ENCODE measurements around the gene STK32B. TPM values are rescaled to one million over a fixed set of nuclear protein-coding genes. Genes with fewer than 3 reads are reported as not detected.

The STK32B gene
- total and polyA plus RNA-seq, 12 donors, result 0.16 to 6.8 (median 0.52) TPM

GRCh38 chr4:5526080-5526846 lies 475.0 kb downstream of the STK32B start:
- DNase-seq, result no peak
- H3K4me3 ChIP-seq, result no peak overlapping the region
- H3K4me1 ChIP-seq (replicated peaks in 1 of 2), result peaks cover 0 to 11% of the 10 kb centered on the region in 2 donors
- 77 to 83% (median 80%) methylated on average over 3 of the region's 3 CpGs for WGBS, 4 donors
- no peaks in the 10 kb centered on the region for H3K9me3 ChIP-seq (replicated peaks in 1 of 3)
- no peak overlapping the region for H3K27ac ChIP-seq
- TF ChIP-seq POLR2A (IDR thresholded peaks at IDR 0.05) (no peak), CTCF (IDR thresholded peaks at IDR 0.05) (no peak)
- no peaks in the 10 kb centered on the region for H3K27me3 ChIP-seq
- intact Hi-C loops (cut with DNase I), result no loop called here
- no peaks in the 10 kb centered on the region for H3K36me3 ChIP-seq (replicated peaks in 1 of 2)

GRCh38 chr4:5527211-5527610 lies 475.9 kb downstream of the STK32B start:
- WGBS, 4 donors, result 54 to 86% (median 73%) methylated on average over 3 of the region's 3 CpGs
- DNase-seq, result no peak
- intact Hi-C loops (cut with DNase I), result no loop called here
- TF ChIP-seq POLR2A (IDR thresholded peaks at IDR 0.05) (no peak), CTCF (IDR thresholded peaks at IDR 0.05) (no peak)
- H3K4me1 ChIP-seq (replicated peaks in 1 of 2), result peaks cover 0 to 11% of the 10 kb centered on the region in 2 donors
- no peaks in the 10 kb centered on the region for H3K27me3 ChIP-seq
- H3K4me3 ChIP-seq, result no peak overlapping the region
- H3K9me3 ChIP-seq (replicated peaks in 1 of 3), result no peaks in the 10 kb centered on the region
- no peak overlapping the region for H3K27ac ChIP-seq
- H3K36me3 ChIP-seq (replicated peaks in 1 of 2), result no peaks in the 10 kb centered on the region

- intact Hi-C loops (cut with DNase I), result no loop called here
Measured at GRCh38 chr4:5528031-5528436, 476.8 kb downstream of the STK32B start.

GRCh38 chr4:5532100-5532499 lies 480.8 kb downstream of the STK32B start:
- intact Hi-C loops (cut with DNase I), result no loop called here
- Histone ChIP-seq H3K4me1 (replicated peaks in 1 of 2) (no peaks in the 10 kb centered on the region), H3K36me3 (replicated peaks in 1 of 2) (no peaks in the 10 kb centered on the region), H3K27me3 (no peaks in the 10 kb centered on the region), H3K4me3 (no peak overlapping the region), H3K27ac (no peak overlapping the region), H3K9me3 (replicated peaks in 1 of 3) (no peaks in the 10 kb centered on the region)
- WGBS, 4 donors, result 92 to 100% (median 99%) methylated on average over 1 to 2 of the region's 2 CpGs
- no peak for DNase-seq
- no peak for TF ChIP-seq CTCF (IDR thresholded peaks at IDR 0.05)

More at GRCh38 chr4:5528031-5528436, 476.8 kb downstream of the STK32B start:
- Histone ChIP-seq H3K4me3 (no peak overlapping the region), H3K36me3 (replicated peaks in 1 of 2) (no peaks in the 10 kb centered on the region), H3K4me1 (replicated peaks in 1 of 2) (peaks cover 0 to 11% of the 10 kb centered on the region in 2 donors), H3K27me3 (no peaks in the 10 kb centered on the region), H3K9me3 (replicated peaks in 1 of 3) (no peaks in the 10 kb centered on the region), H3K27ac (no peak overlapping the region)
- no peak for TF ChIP-seq POLR2A (IDR thresholded peaks at IDR 0.05)
- no peak for DNase-seq
- WGBS, 4 donors, result 93 to 98% (median 94%) methylated on average over 4 of the region's 4 CpGs

- Histone ChIP-seq H3K4me1 (replicated peaks in 1 of 2) (no peaks in the 10 kb centered on the region), H3K27me3 (no peaks in the 10 kb centered on the region), H3K27ac (no peak overlapping the region), H3K36me3 (replicated peaks in 1 of 2) (no peaks in the 10 kb centered on the region), H3K9me3 (replicated peaks in 1 of 3) (peaks cover 0 to 3% (median 0%) of the 10 kb centered on the region in 3 donors), H3K4me3 (no peak overlapping the region)
- no peak for DNase-seq
- intact Hi-C loops (cut with DNase I), result no loop called here
- 72 to 81% (median 77%) methylated on average over 2 of the region's 2 CpGs for WGBS, 4 donors
- TF ChIP-seq POLR2A (IDR thresholded peaks at IDR 0.05) (no peak), CTCF (IDR thresholded peaks at IDR 0.05) (no peak)
Measured at GRCh38 chr4:5539584-5539983, 488.3 kb downstream of the STK32B start.
